Activated naive CD4-positive, alpha-beta T cell treated with anti-CD3 and anti-CD28 coated beads, Interleukin-2, amount 50 U/mL, for 24 hours (primary cell): ENCODE measurements around the gene KLHL8.
A peak's percentile ranks its signal among the peaks of the same experiment; 100 is the strongest.

Experiments used
- H3K27ac Mint-ChIP-seq: one replicate; pipeline ENCODE4 v1.8.0; 2021; ENCODE audit warnings: mild to moderate bottlenecking, mixed read lengths
- H3K27me3 Mint-ChIP-seq: one replicate; pipeline ENCODE4 v1.8.0; 2021; ENCODE audit warnings: mixed read lengths
- H3K36me3 Mint-ChIP-seq: one replicate; pipeline ENCODE4 v1.8.0; 2021; ENCODE audit warnings: mixed read lengths
- H3K4me1 Mint-ChIP-seq: one replicate; pipeline ENCODE4 v1.8.0; 2021; ENCODE audit warnings: mixed read lengths
- H3K4me3 Mint-ChIP-seq: one replicate; pipeline ENCODE4 v1.8.0; 2021; ENCODE audit warnings: mild to moderate bottlenecking, mixed read lengths
- H3K9me3 Mint-ChIP-seq: one replicate; pipeline ENCODE4 v1.8.0; 2021; ENCODE audit warnings: mixed read lengths

The KLHL8 gene

DNA sequence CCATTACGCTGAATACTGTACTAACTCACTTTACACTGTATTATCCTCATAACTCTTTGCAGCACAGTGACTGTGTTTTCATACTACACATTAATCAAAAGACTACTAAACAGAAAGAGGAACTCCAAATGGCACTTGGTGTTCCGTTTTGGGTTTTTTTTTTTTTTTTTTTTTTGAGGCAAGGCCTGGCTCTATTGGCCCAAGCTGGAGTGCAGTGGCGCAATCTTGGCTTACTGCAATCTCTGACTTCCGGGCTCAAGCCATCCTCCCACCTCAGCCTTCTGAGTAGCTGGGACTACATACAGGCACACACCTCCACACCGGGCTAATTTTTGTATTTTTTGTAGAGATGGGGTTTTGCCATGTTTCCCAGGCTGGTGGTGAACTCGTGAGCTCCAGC, 10.7 kb downstream of the KLHL8 start:
- peak overlapping the region; percentile 63 for H3K4me3 Mint-ChIP-seq
- peaks cover 8% of the 10 kb centered on the region for H3K36me3 Mint-ChIP-seq
- H3K27ac Mint-ChIP-seq = no peak overlapping the region
- H3K27me3 Mint-ChIP-seq = no peaks in the 10 kb centered on the region
- H3K4me1 Mint-ChIP-seq = peaks cover 29% of the 10 kb centered on the region
- no peaks in the 10 kb centered on the region for H3K9me3 Mint-ChIP-seq

DNA sequence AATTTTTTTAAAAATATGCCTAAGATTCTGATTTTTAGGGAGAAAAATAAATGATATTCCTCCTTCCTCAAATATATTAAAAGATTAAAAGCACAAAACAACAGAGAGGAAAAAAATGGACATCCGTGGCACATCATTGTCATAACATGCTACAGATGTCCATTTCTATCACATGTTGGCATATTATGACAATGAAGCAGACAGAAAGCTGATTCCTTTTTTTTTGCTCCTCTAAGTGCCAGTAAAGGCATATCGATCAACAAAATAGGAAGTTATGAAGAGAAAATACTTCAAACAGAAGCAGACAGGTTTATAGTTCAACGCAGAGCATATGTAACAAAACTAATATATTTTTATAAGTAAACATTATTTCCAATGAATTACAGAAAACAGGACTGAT, 11.2 kb downstream of the KLHL8 start:
- Mint-ChIP-seq H3K9me3 (no peaks in the 10 kb centered on the region), H3K27ac (no peak overlapping the region), H3K27me3 (no peaks in the 10 kb centered on the region), H3K4me1 (peaks cover 32% of the 10 kb centered on the region), H3K4me3 (no peak overlapping the region), H3K36me3 (peaks cover 10% of the 10 kb centered on the region)

DNA sequence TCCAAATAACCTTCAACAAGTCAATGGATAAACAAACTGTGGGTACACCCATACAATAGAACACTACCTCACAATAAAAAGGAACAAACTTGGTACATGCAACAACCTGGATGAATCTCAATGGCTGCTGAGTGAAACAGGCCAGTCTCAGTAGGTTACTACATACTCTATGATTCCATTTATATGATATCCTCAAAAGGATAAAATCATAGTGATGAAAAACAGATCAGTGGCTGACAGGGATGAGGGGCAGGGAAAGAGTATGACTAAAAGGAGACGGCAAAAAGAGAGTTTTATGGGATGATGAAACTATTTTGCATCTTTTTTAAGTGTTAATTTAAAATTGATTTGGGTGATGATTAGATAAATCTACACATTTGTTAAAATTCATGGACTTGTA, 15.9 kb downstream of the KLHL8 start:
- Mint-ChIP-seq H3K9me3 (no peaks in the 10 kb centered on the region), H3K4me3 (no peak overlapping the region), H3K4me1 (peaks cover 43% of the 10 kb centered on the region), H3K27me3 (no peaks in the 10 kb centered on the region), H3K36me3 (peaks cover 27% of the 10 kb centered on the region), H3K27ac (no peak overlapping the region)

DNA sequence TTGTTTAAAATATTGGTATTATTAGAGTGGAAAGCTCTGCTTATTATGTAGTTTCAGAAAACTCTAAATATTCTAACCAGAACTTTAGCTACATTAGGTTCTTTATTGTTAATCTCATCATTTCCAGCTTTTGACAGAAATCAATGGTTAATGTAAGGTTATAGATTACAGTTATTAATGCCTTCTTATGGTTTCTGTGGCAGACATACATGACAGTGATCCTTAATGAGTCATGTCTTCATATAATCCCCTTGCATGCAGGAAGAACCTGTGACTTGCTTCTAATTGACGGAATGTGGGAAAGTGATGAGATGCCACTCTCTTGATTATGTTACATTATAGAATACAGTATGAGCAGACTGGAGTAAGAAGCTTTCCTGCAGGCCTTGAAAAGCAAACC, 23.5 kb downstream of the KLHL8 start:
- Mint-ChIP-seq H3K4me1 (peaks cover 48% of the 10 kb centered on the region), H3K36me3 (peaks cover 15% of the 10 kb centered on the region), H3K4me3 (no peak overlapping the region), H3K27me3 (no peaks in the 10 kb centered on the region), H3K27ac (no peak overlapping the region), H3K9me3 (no peaks in the 10 kb centered on the region)

DNA sequence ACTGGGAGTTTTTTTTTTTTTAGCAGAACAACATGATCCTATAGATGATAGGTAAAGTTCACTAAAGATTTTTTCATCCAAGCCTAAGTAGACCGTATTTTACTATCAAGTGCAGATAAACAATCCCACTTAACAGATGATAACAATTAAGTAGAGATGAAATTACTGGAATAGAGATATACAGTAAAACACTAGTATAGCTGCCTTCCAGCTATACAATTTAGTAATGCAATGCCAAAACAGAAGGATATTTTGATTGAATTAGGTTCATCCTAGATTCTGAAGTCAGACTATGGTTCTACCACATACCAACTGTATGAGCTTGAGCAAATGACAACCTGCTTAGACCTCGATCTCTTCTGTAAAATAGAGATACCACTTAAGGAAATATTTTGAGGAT, 24.3 kb downstream of the KLHL8 start:
- Mint-ChIP-seq H3K27me3 (no peaks in the 10 kb centered on the region), H3K27ac (no peak overlapping the region), H3K36me3 (peaks cover 14% of the 10 kb centered on the region), H3K4me1 (peaks cover 44% of the 10 kb centered on the region), H3K9me3 (no peaks in the 10 kb centered on the region), H3K4me3 (no peak overlapping the region)

DNA sequence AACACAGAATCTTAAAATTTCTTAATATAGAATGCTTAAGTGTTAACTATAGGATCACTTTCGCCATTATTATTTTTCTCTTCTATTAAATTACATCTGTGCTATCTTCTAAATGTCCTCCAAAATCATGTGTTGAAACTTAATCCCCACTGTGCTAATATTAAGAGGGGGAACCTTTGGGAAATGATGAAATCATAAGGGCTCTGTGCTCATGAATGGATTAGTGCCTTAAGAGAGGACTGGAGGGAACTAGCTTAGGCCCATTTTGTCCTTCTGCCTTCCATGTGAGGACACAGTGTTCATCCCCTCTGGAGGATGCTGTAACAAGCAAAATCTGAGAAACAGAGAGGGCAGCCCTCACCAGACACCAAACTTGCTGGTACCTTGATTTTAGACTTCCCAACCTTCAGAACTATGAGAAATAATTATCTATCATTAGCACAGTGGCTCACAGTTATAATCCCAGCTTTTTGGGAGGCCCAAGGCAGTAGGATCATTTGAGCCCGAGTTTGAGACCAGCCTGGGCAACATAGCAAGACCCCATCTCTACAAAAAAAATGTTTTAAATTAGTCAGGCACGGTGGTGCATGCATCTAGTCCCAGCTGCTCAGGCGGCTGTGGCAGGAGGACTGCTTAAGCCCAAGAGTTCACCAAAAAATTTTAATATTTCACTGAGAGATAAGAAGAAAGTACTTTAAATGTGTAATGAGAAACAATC, 26.3 kb downstream of the KLHL8 start:
- Mint-ChIP-seq H3K36me3 (peaks cover 9% of the 10 kb centered on the region), H3K4me3 (no peak overlapping the region), H3K4me1 (peaks cover 28% of the 10 kb centered on the region), H3K27ac (no peak overlapping the region), H3K9me3 (no peaks in the 10 kb centered on the region), H3K27me3 (no peaks in the 10 kb centered on the region)

DNA sequence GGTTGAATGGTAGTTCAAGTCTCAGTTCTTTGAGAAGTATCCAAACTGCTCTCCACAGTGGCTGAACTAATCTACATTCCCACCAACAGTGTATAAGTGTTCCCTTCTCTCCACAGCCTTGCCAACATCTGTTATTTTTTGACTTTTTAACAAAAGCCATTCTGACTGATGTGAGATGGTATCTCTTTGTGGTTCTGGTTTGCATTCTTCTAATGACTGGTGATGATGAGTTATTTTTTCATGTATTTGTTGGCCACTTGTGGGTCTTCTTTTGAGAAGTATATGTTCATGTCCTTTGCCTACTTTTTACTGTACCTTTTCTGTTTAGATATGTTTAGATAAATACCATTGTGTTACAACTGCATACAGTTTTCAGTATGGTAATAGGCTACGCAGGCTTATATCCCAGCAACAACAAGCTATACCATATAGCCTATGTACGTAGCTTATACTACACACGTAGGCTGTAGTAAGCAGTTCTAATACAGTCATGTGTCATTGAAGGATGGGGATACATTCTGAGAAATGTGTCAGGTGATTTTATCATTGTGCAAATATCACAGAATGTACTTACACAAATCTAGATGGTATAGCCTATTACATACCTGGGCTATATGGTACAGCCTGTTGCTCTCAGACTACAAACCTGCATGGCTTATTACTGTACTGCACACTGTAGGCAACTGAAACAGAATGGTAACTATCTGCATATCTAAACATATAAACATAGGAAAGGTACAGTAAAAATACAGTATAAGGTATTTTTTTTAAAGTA, 28.1 kb downstream of the KLHL8 start:
- no peaks in the 10 kb centered on the region for H3K9me3 Mint-ChIP-seq
- H3K4me3 Mint-ChIP-seq = no peak overlapping the region
- peaks cover 15% of the 10 kb centered on the region for H3K4me1 Mint-ChIP-seq
- H3K27me3 Mint-ChIP-seq = no peaks in the 10 kb centered on the region
- peaks cover 9% of the 10 kb centered on the region for H3K36me3 Mint-ChIP-seq
- no peak overlapping the region for H3K27ac Mint-ChIP-seq

DNA sequence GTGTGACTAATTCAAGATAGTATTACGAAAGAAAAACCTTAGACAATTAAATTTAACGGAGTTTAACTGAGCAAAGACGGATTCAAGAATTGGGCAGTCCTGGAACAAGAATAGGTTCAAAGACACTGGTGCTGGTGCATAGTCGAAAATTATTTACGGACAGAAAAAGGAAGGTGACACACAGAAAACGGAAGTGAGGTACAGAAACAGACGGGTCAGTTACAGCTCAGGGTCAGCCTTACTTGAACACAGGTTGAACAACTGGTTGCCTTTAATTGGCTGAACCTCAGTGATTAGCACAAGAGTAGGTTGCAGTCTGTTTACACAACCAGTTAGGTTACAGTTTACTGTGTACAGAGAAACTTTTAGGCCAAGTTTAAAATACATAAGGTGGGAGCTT, 31.5 kb downstream of the KLHL8 start:
- Mint-ChIP-seq H3K27me3 (no peaks in the 10 kb centered on the region), H3K36me3 (peaks cover 10% of the 10 kb centered on the region), H3K4me1 (no peaks in the 10 kb centered on the region), H3K27ac (no peak overlapping the region), H3K4me3 (no peak overlapping the region), H3K9me3 (no peaks in the 10 kb centered on the region)

DNA sequence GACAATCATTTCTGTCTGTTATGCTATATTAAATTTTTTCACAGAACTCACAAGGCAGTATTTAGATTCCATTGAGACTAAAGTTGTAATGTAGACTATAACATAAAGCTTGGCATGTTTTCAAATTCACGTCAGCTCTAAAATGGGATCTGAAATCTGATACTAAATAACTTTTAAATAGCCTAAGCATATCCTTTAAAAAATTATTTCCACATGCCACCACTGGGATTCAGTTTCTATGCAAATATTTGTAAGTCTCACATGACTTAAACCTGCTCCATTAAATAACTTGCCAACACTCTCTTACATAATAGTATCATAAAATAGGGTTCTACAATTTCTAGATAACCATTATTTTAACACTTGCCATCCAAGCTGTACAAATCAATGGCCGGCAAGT, 32.4 kb downstream of the KLHL8 start:
- no peaks in the 10 kb centered on the region for H3K4me1 Mint-ChIP-seq
- H3K27ac Mint-ChIP-seq = no peak overlapping the region
- peaks cover 10% of the 10 kb centered on the region for H3K36me3 Mint-ChIP-seq

DNA sequence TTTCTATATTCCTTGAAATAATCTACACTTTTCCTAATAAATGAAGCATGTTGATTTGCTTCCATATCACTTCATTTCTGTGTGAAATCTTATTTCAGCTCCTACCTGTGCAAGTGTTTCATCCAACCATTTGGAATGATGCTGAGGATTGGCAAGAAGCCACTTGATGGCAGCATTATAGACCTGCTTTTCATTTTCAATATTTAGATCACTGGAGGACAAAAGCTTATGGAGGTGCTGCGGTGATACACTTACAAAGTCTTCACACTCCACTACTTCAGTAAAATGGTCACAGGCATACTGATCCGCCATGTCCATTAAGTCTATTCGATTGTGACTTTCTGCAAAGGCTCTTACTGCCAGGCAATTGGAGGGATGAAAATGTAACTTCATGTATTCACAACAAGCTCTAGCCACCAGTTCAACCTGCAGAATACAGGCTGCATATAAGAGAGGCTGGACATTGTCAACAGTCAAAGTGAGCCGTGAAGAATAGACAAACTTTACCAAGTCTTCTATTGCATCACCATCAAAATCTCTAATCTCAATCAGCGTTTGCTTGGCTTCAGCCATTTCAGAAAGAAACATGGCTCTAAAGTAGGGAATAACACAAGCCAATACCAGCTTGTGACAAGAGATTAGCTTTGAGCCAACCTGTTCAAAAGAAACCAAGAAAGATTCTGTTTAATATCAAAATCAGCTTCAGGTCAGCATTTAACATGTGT, 35.1 kb downstream of the KLHL8 start:
- no peaks in the 10 kb centered on the region for H3K9me3 Mint-ChIP-seq
- H3K4me3 Mint-ChIP-seq = no peak overlapping the region
- H3K27me3 Mint-ChIP-seq = no peaks in the 10 kb centered on the region
- H3K36me3 Mint-ChIP-seq = peaks cover 7% of the 10 kb centered on the region
- H3K27ac Mint-ChIP-seq = no peak overlapping the region
- H3K4me1 Mint-ChIP-seq = no peaks in the 10 kb centered on the region

More for the DNA sequence above, 32.4 kb downstream of the KLHL8 start:
- no peaks in the 10 kb centered on the region for H3K9me3 Mint-ChIP-seq
- H3K4me3 Mint-ChIP-seq = no peak overlapping the region
- H3K27me3 Mint-ChIP-seq = no peaks in the 10 kb centered on the region

DNA sequence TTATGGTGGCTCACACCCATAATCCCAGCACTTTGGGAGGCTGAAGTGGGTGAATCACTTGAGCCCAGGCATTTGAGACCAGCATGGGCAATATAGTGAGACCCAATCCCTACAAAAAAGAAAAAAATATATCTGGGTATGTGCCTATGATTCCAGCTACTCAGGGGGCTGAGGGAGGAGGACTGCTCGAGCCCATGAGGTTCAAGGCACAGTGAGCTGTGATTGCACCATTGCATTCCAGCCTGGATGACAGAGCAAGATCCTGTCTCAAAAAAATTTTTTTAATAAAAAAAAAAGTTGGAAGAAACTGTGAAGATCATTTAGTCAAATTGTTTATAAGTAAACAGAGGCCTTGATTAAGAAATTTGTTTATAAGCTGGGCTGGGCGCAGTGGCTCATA, 39.7 kb downstream of the KLHL8 start:
- Mint-ChIP-seq H3K27ac (no peak overlapping the region), H3K36me3 (peaks cover 10% of the 10 kb centered on the region), H3K9me3 (no peaks in the 10 kb centered on the region), H3K27me3 (no peaks in the 10 kb centered on the region), H3K4me3 (no peak overlapping the region), H3K4me1 (no peaks in the 10 kb centered on the region)

DNA sequence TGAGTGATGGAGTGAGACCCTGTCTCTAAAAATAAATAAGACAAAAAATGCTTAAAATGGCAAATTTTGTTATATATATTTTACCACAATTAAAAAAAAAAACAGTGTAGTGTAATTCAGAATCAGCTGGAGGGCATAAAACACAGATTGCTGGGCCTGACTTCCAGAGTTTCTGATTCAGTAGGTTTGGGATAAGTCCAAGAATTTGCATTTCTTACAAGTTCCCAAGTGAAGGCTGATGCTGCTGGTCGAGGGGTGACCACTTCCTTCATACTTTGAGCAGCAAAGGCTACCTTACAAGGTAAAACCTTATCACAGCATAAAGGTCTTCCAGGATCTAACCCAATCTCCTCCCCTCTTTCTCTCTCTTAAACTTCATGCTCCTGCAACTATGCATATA, 40.7 kb downstream of the KLHL8 start:
- H3K36me3 Mint-ChIP-seq = peaks cover 13% of the 10 kb centered on the region
- H3K9me3 Mint-ChIP-seq = no peaks in the 10 kb centered on the region
- H3K27me3 Mint-ChIP-seq = no peaks in the 10 kb centered on the region
- H3K27ac Mint-ChIP-seq = no peak overlapping the region
- H3K4me1 Mint-ChIP-seq = no peaks in the 10 kb centered on the region
- no peak overlapping the region for H3K4me3 Mint-ChIP-seq

DNA sequence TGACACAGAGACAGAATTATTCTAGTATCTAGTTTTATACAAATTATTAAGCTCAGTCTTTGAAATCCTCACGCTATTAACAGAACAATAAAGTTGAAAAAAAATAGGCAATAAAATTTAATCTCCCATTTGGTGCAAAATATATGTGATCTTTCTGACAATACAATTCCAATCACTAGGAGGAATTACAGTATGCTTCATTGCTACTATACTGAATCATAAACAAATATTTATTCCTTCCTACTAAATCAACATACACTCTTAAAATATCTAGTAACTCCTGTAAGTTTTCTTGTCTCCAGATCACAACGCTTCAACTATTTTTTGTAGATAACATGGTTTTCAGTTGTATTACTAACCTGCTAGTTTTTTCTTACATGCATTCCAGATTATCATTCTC, 45.7 kb downstream of the KLHL8 start:
- Mint-ChIP-seq H3K4me3 (no peak overlapping the region), H3K9me3 (no peaks in the 10 kb centered on the region), H3K27ac (no peak overlapping the region), H3K4me1 (no peaks in the 10 kb centered on the region), H3K27me3 (no peaks in the 10 kb centered on the region), H3K36me3 (peaks cover 18% of the 10 kb centered on the region)

DNA sequence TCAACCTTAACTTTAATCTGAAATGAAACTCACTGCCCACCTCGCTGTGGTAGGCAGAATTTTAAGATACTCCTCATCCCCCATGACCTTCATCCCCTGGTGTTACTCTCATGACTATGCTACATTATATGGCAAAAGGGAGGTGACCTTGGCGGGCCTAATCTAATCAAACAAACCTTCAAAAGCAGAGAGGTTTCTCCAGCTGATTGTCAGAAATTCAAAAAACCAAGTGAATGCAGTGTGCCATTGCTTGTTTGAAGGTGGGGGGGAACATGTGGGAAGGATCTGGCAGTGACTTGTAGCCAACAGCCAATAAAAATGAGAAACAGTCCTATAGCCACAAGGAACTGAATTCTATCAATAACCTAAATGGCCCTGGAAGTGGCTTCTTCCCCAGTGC, 48.5 kb downstream of the KLHL8 start:
- H3K4me3 Mint-ChIP-seq = no peak overlapping the region

DNA sequence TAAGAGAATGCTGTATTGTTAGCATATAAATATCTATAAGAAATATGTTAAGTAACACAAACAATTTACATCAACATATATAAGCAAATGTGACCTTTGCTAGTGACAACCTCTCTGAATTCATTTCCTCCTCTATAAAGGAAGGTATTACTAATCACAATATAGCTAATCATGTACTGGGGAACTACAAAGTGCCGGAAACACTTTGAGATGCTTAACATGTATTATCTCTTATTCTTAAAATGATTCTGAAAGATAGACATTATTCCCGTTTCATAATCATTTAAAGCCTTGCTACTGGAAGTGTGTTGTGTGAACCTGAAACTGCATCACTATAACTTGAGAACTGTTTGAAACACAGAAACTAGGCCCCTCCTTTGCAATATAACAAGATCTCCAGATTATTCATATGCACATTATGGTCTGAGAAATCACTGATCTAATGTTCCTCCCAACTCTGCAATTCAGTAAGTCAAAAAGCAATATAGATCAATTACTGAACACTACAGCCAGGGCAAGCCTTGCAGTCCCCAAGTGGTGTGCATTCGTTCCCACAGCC, 54.0 kb downstream of the KLHL8 start:
- H3K27me3 Mint-ChIP-seq = no peaks in the 10 kb centered on the region
- no peak overlapping the region for H3K27ac Mint-ChIP-seq
- H3K4me3 Mint-ChIP-seq = no peak overlapping the region
- peaks cover 8% of the 10 kb centered on the region for H3K36me3 Mint-ChIP-seq
- H3K4me1 Mint-ChIP-seq = no peaks in the 10 kb centered on the region
- no peaks in the 10 kb centered on the region for H3K9me3 Mint-ChIP-seq

More for the DNA sequence above, 48.5 kb downstream of the KLHL8 start:
- Mint-ChIP-seq H3K4me1 (no peaks in the 10 kb centered on the region), H3K27me3 (no peaks in the 10 kb centered on the region), H3K27ac (no peak overlapping the region), H3K36me3 (peaks cover 17% of the 10 kb centered on the region), H3K9me3 (no peaks in the 10 kb centered on the region)

DNA sequence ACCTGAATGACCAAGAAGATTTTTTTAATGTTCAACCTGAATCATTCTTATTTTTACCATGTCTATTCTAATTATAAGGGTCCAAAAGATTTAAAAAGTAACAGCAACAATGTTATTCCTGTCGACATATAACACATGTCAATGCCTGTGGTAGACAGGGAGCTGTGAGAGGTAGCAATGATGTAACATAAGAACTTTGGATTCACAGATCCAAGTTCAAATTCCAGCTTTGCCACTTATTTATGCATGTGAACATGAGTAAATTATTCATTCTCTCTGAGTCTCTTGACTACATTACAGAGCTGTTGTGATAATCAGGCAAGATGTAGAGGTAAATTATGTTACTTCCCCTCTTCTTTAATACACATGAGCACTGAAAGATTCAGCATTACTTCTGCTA, 54.5 kb downstream of the KLHL8 start:
- H3K36me3 Mint-ChIP-seq = peaks cover 10% of the 10 kb centered on the region
- H3K27ac Mint-ChIP-seq = no peak overlapping the region
- no peaks in the 10 kb centered on the region for H3K9me3 Mint-ChIP-seq
- no peak overlapping the region for H3K4me3 Mint-ChIP-seq
- H3K27me3 Mint-ChIP-seq = no peaks in the 10 kb centered on the region
- H3K4me1 Mint-ChIP-seq = no peaks in the 10 kb centered on the region
